GM21447 (cell line): ENCODE data around the gene DIP2A.

Experiments
- ATAC-seq: cut with Tn5 transposase; IDR thresholded peaks from one replicate; pipeline ENCODE4 v1.9.1; 2021; ENCODE audit not compliant: unreplicated experiment

DIP2A gene

GRCh38 chr21:46616050-46616449 is 157.4 kb downstream of the DIP2A start:
- no peak for ATAC-seq

GRCh38 chr21:46616656-46617055 is 158.0 kb downstream of the DIP2A start:
- no peak for ATAC-seq

- no peak for ATAC-seq
These were observed 158.8 kb downstream of the DIP2A start for GRCh38 chr21:46617267-46618051.

GRCh38 chr21:46618738-46619379 is 160.2 kb downstream of the DIP2A start:
- no peak for ATAC-seq
